HG03175 (cell line): ENCODE results near the gene HIVEP2.
A peak's percentile ranks its signal among the peaks of the same experiment; 100 is the strongest.

Experiments
- ATAC-seq: cut with Tn5 transposase; IDR thresholded peaks from one replicate; pipeline ENCODE4 v1.9.1; 2021; ENCODE audit warnings: mild to moderate bottlenecking, moderate library complexity; ENCODE audit not compliant: unreplicated experiment

The HIVEP2 gene

GRCh38 chr6:142946181-142946923 lies 1.4 kb upstream of the HIVEP2 start:
- peak; percentile 20 for ATAC-seq

- peak; percentile 15 for ATAC-seq
Observed at GRCh38 chr6:142945446-142946180, 637 bp upstream of the HIVEP2 start.

GRCh38 chr6:142944124-142945048 lies 590 bp downstream of the HIVEP2 start:
- ATAC-seq: peak; percentile 9

- no peak for ATAC-seq
Observed at GRCh38 chr6:142943711-142944123, 1.3 kb downstream of the HIVEP2 start.

GRCh38 chr6:142942805-142943227 lies 2.2 kb downstream of the HIVEP2 start:
- no peak for ATAC-seq

- ATAC-seq: no peak
Observed at GRCh38 chr6:142942238-142942637, 2.7 kb downstream of the HIVEP2 start.

- ATAC-seq: no peak
Observed at GRCh38 chr6:142941018-142941417, 4.0 kb downstream of the HIVEP2 start.

- ATAC-seq: no peak
Observed at GRCh38 chr6:142940487-142940886, 4.5 kb downstream of the HIVEP2 start.

GRCh38 chr6:142938510-142938909 lies 6.5 kb downstream of the HIVEP2 start:
- ATAC-seq: no peak

- no peak for ATAC-seq
Observed at GRCh38 chr6:142937986-142938385, 7.0 kb downstream of the HIVEP2 start.

- peak; percentile 77 for ATAC-seq
Observed at GRCh38 chr6:142935553-142936517, 9.1 kb downstream of the HIVEP2 start.

GRCh38 chr6:142934599-142934998 lies 10.4 kb downstream of the HIVEP2 start:
- ATAC-seq: no peak

GRCh38 chr6:142934106-142934505 lies 10.9 kb downstream of the HIVEP2 start:
- no peak for ATAC-seq

- no peak for ATAC-seq
Observed at GRCh38 chr6:142933701-142934100, 11.3 kb downstream of the HIVEP2 start.

- ATAC-seq: no peak
Observed at GRCh38 chr6:142932889-142933288, 12.1 kb downstream of the HIVEP2 start.

- ATAC-seq: no peak
Observed at GRCh38 chr6:142929751-142930358, 15.1 kb downstream of the HIVEP2 start.

GRCh38 chr6:142927904-142928303 lies 17.1 kb downstream of the HIVEP2 start:
- no peak for ATAC-seq

- no peak for ATAC-seq
Observed at GRCh38 chr6:142927271-142927580, 17.8 kb downstream of the HIVEP2 start.

- ATAC-seq: peak; percentile 97
Observed at GRCh38 chr6:142926494-142927270, 18.3 kb downstream of the HIVEP2 start.
